ENCODE measurements around the gene WDR26.
A peak's percentile ranks its signal among the peaks of the same experiment; 100 is the strongest.

The WDR26 gene

DNA sequence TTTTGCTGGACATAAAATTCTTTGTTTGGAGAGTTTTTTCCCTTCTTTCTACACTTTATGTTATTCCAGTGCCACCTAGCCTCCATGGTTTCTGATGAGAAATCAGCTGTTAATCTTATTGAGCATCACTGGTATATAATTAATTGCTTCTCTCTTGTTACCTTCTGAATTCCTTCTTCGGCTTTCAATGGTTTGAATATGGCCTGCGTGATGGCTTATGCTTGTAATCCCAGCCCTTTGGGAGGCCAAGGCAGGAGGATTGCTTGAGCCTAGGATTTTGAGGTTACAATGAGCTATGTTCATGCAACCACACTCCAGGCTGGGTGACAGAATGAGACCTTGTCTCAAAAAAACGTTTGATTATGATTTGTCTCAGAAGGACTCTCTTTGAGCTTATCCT, 90.9 kb downstream of the WDR26 start:
- no peak for DNase-seq

DNA sequence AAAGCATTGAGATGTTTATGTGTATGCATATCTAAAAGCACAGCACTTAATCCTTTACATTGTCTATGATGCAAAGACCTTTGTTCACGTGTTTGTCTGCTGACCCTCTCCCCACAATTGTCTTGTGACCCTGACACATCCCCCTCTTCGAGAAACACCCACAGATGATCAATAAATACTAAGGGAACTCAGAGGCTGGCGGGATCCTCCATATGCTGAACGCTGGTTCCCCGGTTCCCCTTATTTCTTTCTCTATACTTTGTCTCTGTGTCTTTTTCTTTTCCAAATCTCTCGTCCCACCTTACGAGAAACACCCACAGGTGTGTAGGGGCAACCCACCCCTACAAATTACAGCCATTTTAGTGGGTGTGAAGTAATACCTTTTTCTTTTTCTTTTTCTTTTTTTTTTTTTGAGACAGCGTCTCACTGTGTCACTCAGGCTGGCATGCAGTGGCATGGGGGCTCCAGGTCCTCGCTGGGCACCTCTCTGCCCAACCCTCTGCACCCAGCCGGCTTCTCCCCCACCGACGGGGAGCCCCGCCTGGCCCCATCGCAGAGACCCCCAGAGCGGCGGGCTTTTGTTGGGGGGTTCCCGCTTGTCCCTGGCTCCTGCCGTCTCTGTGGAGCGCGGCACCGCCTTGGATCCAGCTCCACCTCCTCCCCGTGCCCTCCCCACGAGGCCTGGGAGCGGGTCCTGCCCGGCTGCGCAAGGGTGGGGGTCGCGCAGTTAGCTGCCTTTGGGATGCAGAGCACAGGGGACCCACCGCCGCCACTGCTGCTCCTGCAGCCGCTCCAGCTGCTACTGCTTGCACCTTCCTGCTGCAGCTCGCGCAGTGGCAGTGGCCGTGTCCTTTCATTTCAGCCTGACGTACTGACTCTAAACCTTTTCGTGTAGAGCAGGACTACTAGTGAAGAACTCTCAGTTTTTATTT, 93.9 kb downstream of the WDR26 start:
- DNase-seq, result peak; percentile 40

DNA sequence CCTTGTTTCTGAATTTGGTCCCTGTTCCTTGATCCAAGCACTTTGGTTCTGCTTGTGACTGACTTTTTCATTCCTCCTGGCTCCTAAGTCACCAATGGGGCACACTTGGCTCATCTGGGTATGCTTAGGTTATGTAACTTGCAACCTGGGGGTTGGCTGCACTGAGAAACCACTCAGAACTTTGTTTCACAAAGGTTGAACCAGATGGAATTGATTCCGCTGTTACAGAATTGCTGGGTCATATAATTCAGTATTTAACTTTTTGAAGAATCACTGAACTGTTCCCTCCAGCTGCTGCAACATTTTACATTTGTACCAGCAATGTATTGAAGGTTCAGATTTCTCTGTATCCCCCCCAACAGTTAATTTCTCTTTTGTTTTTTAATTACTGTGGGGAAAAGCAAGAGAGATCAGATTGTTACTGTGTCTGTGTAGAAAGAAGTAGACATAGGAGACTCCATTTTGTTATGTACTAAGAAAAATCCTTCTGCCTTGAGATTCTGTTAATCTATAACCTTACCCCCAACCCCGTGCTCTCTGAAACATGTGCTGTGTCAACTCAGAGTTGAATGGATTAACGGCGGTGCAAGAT, 95.1 kb downstream of the WDR26 start:
- DNase-seq, result no peak

GRCh38 chr1:224338150-224338838, 96.3 kb downstream of the WDR26 start:
- DNase-seq, result no peak
